ENCODE results near the gene F5.
"Not testable (repeated sequence)": the region's sequence is repeated elsewhere in the genome, so short reads cannot be mapped to it uniquely, and the experiment has no call there.

F5 gene

DNA sequence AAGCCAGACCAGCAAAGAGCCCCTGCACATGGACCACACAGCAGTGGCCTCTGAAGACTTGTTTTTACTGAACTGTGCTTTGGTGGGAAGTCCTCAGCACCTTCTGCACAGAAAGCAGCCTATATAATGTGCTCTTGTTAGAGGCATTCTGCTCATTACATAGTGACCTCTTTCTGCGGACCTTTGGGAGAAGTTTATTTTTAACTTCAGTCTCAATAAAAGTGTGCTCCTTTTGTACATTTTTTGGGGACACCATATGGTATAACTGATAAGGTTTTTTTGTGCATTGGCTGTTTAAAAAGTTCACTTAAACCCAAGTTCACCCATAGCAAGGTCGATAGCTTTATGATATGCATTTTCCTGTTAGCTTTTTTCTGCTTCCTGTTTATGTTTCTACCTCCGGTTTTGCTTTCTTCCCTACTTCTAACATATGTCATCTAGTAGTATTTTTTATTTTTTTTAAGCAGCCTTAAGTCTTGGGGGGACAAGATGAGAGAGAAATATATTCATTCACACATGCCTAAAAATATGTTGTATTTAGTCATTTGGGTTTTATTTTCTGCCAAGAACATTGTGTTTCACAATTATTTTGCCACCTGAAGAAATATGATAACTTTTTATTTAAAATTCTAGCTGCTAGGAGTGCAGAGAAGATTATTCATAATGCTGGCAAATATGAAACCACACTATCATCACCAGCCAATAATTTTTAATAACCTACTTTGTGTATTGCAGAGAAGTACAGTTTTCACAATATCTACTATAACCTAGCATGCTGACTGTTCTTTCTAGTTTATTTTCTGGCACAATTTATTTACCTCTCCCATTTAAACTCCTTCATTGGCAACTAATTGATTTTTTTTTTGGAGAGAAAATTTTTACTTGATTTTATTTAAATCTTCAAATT is 77.6 kb downstream of the F5 start:
- DNase-seq: peak; percentile 9

DNA sequence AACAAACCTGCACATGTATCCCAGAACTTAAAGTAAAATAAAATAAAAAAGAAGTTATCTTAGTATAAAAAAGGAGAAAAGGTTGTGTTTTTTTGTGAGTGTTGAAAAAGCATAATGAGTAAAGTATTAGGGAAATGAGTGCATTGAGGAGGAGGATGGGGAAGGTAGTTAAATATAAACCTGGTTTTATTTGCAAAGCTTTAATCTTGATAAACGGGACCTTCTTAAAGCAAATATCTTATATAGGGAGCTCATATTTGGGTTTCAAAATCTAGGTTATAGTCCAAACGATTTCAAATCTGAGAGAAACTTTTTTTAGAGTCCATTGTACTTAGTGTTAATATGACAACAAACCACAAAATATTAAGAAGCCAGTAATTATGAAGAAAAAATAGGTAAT is 78.9 kb downstream of the F5 start:
- DNase-seq: no peak

DNA sequence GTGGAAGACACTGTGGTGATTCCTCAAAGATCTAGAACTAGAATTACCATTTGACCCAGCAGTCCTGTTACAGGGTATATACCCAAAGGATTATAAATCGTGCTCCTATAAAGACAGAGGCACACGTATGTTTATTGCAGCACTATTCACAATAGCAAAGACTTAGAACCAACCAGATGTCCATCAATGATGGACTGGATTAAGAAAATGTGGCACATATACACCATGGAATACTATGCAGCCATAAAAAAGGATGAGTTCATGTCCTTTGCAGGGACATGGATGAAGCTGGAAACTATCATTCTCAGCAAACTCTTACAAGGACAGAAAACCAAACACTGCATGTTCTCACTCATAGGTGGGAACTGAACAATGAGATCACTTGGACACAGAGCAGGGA is 82.7 kb downstream of the F5 start:
- DNase-seq: not testable (repeated sequence)

GRCh38 chr1:169499807-169500206 is 86.5 kb downstream of the F5 start:
- no peak for DNase-seq

GRCh38 chr1:169497317-169497716 is 89.0 kb downstream of the F5 start:
- DNase-seq: no peak

GRCh38 chr1:169495916-169496315 is 90.4 kb downstream of the F5 start:
- no peak for DNase-seq

DNA sequence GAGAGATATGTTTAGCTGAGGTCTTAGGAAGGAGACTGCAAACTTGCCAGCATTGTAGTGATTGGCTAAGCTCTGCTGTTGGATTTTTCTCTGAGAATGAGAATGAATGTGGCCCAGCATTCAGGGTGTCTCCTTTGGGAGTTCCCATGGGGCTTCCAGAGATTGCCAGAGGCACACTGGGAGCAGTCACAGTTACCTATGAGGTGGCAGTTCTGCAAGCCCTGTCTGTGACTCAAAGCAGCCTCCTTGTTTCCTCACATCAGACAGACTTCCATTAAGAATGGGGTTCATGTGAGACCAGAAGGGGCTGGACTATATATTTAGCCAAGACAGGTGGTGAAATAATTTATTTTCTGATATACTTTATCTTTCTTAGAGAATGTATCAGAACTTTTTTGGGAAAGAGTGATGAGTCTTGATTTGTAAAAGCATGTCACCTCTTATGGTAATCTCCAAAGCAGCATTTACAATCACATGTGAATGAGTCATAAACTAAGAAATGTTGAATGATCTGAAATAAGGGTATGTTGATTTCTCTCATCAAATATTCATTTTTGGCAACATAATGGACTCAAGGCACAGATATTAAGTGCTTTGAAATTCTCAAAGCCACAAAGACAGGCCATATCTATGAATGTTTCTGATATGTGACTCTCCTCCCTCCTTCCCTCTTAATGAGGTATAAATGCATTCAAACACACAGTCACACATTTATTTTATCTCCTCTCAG is 91.1 kb downstream of the F5 start:
- DNase-seq: no peak

DNA sequence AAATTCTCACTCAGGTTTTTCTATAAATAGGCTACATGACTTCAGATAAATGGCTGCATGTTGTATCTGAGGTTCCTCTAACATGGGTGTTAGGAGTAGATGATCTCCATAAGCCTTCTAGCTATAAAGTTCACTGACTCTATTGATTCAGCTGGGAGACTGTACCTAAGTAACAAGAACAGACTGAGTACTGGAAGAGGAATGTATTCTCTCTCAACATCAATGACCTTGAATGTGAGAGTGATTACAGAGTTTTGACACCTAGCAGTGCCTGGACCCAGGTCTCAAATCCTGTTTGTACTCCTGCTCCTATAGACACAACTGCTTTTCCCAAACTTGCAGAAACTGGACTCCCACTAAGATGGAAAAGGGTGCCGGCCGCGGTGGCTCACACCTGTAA is 91.9 kb downstream of the F5 start:
- no peak for DNase-seq

GRCh38 chr1:169493251-169493650 is 93.0 kb downstream of the F5 start:
- DNase-seq: no peak

DNA sequence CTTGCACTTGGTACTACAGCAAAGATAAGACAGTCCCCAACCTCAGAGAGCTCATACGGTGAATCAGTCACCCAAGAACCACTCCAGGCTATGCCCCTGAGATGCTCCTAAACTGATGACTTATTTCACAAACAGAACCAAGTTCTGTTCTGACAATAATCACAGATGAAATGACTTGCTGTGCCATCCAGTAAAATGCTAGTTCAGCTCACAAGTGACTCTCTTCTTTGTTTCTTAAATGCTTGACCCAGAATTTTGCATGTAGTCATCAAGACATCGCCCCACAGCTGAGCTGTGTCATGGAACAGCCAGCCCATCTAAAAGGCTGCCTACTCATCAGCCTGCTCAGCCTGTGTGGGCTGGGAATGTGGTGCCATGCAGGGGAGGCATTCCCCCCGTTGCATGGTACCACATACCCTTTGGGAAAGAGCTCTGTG is 94.4 kb downstream of the F5 start:
- DNase-seq: no peak

DNA sequence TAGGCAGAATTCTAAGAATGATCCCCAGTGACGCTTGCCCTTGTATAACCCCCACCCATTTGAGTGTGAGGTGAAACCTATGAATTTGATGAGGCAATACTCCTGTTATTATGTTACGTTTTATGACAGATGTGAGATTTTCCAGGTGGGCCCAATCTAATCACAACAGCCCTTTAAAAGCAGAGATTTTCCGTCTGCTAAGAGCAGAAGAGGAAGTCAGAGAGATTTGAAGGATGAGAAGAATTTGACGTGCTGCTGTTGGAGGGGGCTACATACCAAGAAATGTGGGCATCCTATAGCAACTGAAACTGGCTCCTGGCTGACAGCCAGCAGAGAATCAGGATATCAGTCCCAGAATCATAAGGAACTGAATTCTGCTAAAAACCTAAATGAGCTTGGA is 98.1 kb downstream of the F5 start:
- DNase-seq: no peak

- no peak for DNase-seq
These were observed 98.7 kb downstream of the F5 start for GRCh38 chr1:169487561-169487960.

- DNase-seq: no peak
These were observed 99.1 kb downstream of the F5 start for GRCh38 chr1:169487133-169487532.

- DNase-seq: no peak
These were observed 99.8 kb downstream of the F5 start for GRCh38 chr1:169486281-169487051.

DNA sequence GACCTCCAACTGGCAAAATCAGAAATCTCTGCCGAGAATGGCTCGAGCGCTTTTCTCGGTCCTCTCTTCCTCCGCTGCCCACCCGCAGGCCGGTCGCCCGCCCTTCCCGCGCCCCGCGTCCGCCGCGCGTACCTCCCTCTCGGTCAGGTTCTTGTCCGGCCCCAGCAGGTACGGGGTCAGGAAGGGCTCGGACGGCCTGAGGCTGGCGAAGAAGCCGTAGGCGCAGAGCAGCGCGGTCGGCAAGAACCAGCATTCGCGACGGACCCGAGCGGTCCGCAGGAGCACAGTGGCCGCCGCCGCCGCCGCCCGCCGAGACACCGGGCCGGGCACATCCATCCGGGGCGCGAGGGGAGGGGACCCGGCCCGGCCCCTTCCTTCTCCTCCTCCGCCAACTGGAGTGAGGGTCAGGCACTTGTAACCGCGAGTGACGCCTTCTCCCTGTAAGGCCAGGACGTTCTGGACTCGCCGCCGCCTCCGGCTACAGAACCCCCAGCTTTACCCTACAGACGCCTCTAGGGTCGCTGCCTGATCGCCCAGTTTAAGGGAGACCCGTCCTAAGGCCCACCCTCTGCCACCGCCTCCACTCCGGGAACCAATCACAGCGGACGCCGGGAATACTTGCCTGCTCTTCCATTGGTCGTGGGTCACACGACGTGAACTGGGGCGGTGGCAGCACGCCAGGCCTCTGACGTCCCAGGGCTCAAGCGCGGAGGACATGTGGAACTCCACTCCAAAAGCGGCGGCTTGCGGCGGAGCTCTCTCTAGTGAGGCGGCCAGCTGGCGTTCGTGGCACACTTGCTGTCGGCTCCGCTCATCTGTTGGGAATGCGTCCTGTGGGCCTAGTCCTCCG is 100.6 kb downstream of the F5 start, which contains the start of gene SLC19A2:
Gene SLC19A2 (minus strand): TSS at position 514 of the 850 bp plus-strand sequence. CDS start 178 bp downstream, at position 336.
- peak; percentile 98 for DNase-seq

- no peak for DNase-seq
These were observed 101.4 kb downstream of the F5 start for GRCh38 chr1:169484683-169485430.

DNA sequence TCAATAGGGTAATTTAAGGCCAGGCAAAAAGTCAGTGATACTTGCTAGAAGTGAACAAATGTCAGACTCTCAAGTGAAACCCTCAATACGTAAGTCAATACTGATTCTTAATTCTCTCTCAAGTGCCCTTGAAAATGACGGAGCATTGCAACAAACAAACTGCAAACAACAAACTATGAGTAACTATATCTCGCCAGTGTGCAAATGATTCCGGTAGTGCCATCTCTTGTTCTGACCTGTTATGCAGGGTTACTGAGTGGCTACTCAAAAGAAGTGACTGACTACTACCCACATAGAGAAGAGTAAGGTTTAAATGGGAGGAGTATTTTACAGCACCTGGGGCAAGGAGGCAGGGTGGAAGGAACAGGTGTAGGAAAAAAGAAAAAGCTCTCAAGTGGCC is 102.2 kb downstream of the F5 start:
- no peak for DNase-seq

- peak; percentile 39 for DNase-seq
These were observed 102.7 kb downstream of the F5 start for GRCh38 chr1:169483500-169483966.

DNA sequence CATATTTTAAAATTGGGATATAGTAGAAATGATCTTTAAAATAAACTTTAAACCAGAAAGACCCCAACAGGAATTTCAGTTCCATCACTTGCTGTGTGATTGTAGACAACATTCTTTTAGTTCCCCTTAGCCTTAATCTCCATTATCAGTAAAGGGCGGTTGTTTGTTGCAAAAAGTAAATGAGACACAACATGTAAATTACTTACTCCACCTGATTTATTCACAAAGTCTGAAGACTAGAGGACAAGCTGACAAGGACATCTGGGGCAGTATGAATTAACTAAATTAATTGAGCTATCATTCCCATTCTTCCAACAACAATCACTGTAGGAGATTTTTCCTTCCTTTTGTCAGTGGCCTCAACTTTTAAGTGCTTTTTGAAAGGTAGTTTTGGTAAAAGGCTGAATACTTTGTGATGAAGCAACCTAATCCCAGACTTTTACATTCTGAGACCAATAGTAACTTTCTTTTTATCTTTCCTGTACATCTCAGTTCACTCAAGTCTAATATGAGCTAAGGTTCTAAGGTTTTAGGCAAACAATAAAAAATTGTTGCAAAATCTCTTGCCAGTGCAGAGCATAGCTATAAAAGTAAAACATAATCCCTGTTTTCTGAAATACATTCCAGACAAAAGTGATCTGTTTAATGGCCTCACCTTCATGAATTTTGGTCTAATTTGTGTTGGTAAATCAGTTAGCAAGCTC is 106.8 kb downstream of the F5 start:
- peak; percentile 11 for DNase-seq

- no peak for DNase-seq
These were observed 108.1 kb downstream of the F5 start for GRCh38 chr1:169478094-169478672.
